CD4-positive, alpha-beta T cell treated with Interleukin-21 for 1 hour (primary cell): ENCODE measurements around the gene ITPK1.

Experiments
- DNase-seq: peaks from one replicate; pipeline ENCODE4 v3.0.0-alpha.2; 2020

Gene ITPK1

GRCh38 chr14:93040443-93040842 lies 75.3 kb downstream of the ITPK1 start:
- no peak for DNase-seq

- no peak for DNase-seq
Measured at GRCh38 chr14:93039649-93040315, 75.9 kb downstream of the ITPK1 start.

GRCh38 chr14:93037351-93037750 lies 78.4 kb downstream of the ITPK1 start:
- no peak for DNase-seq

GRCh38 chr14:93036652-93037345 lies 78.9 kb downstream of the ITPK1 start:
- no peak for DNase-seq

- no peak for DNase-seq
Measured at GRCh38 chr14:93035917-93036651, 79.6 kb downstream of the ITPK1 start.

GRCh38 chr14:93035585-93035916 lies 80.2 kb downstream of the ITPK1 start:
- DNase-seq, result no peak

- DNase-seq, result no peak
Measured at GRCh38 chr14:93034671-93034994, 81.1 kb downstream of the ITPK1 start.

- peak; percentile 49 for DNase-seq
Measured at GRCh38 chr14:93033983-93034670, 81.6 kb downstream of the ITPK1 start.

GRCh38 chr14:93033084-93033982 lies 82.4 kb downstream of the ITPK1 start:
- DNase-seq, result no peak

GRCh38 chr14:93032421-93032936 lies 83.2 kb downstream of the ITPK1 start:
- DNase-seq, result no peak

- no peak for DNase-seq
Measured at GRCh38 chr14:93031505-93032315, 84.0 kb downstream of the ITPK1 start.

GRCh38 chr14:93030761-93031160 lies 85.0 kb downstream of the ITPK1 start:
- DNase-seq, result no peak

GRCh38 chr14:93029911-93030508 lies 85.7 kb downstream of the ITPK1 start:
- DNase-seq, result no peak

GRCh38 chr14:93029417-93029816 lies 86.3 kb downstream of the ITPK1 start:
- DNase-seq, result no peak

GRCh38 chr14:93028724-93029076 lies 87.0 kb downstream of the ITPK1 start:
- DNase-seq, result no peak

- DNase-seq, result no peak
Measured at GRCh38 chr14:93027810-93028723, 87.7 kb downstream of the ITPK1 start.

GRCh38 chr14:93026339-93026738 lies 89.4 kb downstream of the ITPK1 start:
- DNase-seq, result no peak

GRCh38 chr14:93025055-93025454 lies 90.7 kb downstream of the ITPK1 start:
- no peak for DNase-seq

GRCh38 chr14:93024493-93024892 lies 91.2 kb downstream of the ITPK1 start:
- no peak for DNase-seq
